BE2C (cell line): ENCODE data around the gene THRSP.
A peak's percentile ranks its signal among the peaks of the same experiment; 100 is the strongest.
"Not testable (repeated sequence)": the region's sequence is repeated elsewhere in the genome, so short reads cannot be mapped to it uniquely, and the experiment has no call there.

Source experiments
- DNase-seq: peaks from one replicate; pipeline ENCODE4 v3.0.0-alpha.2; 2020
- H3K27me3 ChIP-seq: fragments of 250-450 bp; sonication (Bioruptor Pico); 2 replicates; pipeline ENCODE4 v1.5.1; 2020; ENCODE audit warnings: mild to moderate bottlenecking
- H3K36me3 ChIP-seq: fragments of 250-450 bp; sonication (Bioruptor Pico); 2 replicates; pipeline ENCODE4 v1.5.1; 2020; ENCODE audit warnings: mild to moderate bottlenecking
- H3K4me1 ChIP-seq: fragments of 250-450 bp; sonication (Bioruptor Pico); 2 replicates; pipeline ENCODE4 v1.5.1; 2020
- H3K4me3 ChIP-seq: 2 replicates; pipeline ENCODE4 v1.5.1; 2011; ENCODE audit warnings: low read depth, low read length
- H3K9me3 ChIP-seq: fragments of 250-450 bp; sonication (Bioruptor Pico); 2 replicates; pipeline ENCODE4 v1.5.1; 2020
- CTCF ChIP-seq: IDR thresholded peaks from 2 replicates; pipeline ENCODE4 v1.5.1; 2012; ENCODE audit warnings: mild to moderate bottlenecking, low read depth, low read length

Gene THRSP

GRCh38 chr11:78022397-78023396, 41.0 kb upstream of the THRSP start, which contains the start of gene KCTD14:
TSS of gene KCTD14 (minus strand) at chr11:78023276. CDS start at chr11:78023249, 27 bp downstream.
- Histone ChIP-seq H3K4me3 (no peak within 1 kb of the TSS), H3K27me3 (no peaks in the 10 kb centered on the region), H3K36me3 (no peaks in the 10 kb centered on the region), H3K4me1 (no peaks in the 10 kb centered on the region), H3K9me3 (no peaks in the 10 kb centered on the region)
- TF ChIP-seq CTCF: no peak
- no peak for DNase-seq

DNA sequence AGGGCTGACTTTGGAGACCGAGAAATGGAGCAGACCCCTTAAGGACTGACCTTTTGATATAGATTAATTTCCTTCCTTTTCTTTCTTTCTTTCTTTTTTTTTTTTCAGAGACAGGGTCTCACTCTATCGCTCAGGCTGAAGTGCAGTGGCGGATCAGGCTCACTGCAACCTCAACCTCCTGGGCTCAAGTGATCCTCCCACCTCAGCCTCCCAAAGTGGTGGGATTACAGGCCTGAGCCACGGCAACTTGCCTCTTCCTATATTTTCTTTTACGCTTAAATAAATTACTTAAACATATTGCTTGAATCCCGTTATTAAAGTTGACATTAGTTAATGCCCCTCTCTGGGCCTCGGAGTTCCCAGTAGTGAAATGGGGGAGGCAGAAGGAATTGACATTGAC, 40.2 kb upstream of the THRSP start:
- no peak overlapping the region for H3K4me3 ChIP-seq
- no peaks in the 10 kb centered on the region for H3K36me3 ChIP-seq
- H3K4me1 ChIP-seq: no peaks in the 10 kb centered on the region
- H3K9me3 ChIP-seq: no peaks in the 10 kb centered on the region
- H3K27me3 ChIP-seq: no peaks in the 10 kb centered on the region
- DNase-seq: no peak
- no peak for TF ChIP-seq CTCF

GRCh38 chr11:78025378-78025777, 38.3 kb upstream of the THRSP start:
- no peaks in the 10 kb centered on the region for H3K9me3 ChIP-seq
- peaks cover 5% of the 10 kb centered on the region for H3K4me1 ChIP-seq
- no peak for DNase-seq
- no peaks in the 10 kb centered on the region for H3K36me3 ChIP-seq
- no peaks in the 10 kb centered on the region for H3K27me3 ChIP-seq
- no peak for TF ChIP-seq CTCF
- H3K4me3 ChIP-seq: no peak overlapping the region

- no peak for DNase-seq
- no peaks in the 10 kb centered on the region for H3K9me3 ChIP-seq
- no peaks in the 10 kb centered on the region for H3K36me3 ChIP-seq
- TF ChIP-seq CTCF: no peak
- peaks cover 22% of the 10 kb centered on the region for H3K4me1 ChIP-seq
- H3K27me3 ChIP-seq: no peaks in the 10 kb centered on the region
- no peak overlapping the region for H3K4me3 ChIP-seq
These were observed 35.9 kb upstream of the THRSP start for GRCh38 chr11:78027759-78028158.

GRCh38 chr11:78028423-78028822, 35.2 kb upstream of the THRSP start:
- not testable (repeated sequence) for H3K36me3 ChIP-seq, H3K4me3 ChIP-seq, H3K27me3 ChIP-seq, H3K9me3 ChIP-seq, DNase-seq
- H3K4me1 ChIP-seq: peaks cover 22% of the 10 kb centered on the region

DNA sequence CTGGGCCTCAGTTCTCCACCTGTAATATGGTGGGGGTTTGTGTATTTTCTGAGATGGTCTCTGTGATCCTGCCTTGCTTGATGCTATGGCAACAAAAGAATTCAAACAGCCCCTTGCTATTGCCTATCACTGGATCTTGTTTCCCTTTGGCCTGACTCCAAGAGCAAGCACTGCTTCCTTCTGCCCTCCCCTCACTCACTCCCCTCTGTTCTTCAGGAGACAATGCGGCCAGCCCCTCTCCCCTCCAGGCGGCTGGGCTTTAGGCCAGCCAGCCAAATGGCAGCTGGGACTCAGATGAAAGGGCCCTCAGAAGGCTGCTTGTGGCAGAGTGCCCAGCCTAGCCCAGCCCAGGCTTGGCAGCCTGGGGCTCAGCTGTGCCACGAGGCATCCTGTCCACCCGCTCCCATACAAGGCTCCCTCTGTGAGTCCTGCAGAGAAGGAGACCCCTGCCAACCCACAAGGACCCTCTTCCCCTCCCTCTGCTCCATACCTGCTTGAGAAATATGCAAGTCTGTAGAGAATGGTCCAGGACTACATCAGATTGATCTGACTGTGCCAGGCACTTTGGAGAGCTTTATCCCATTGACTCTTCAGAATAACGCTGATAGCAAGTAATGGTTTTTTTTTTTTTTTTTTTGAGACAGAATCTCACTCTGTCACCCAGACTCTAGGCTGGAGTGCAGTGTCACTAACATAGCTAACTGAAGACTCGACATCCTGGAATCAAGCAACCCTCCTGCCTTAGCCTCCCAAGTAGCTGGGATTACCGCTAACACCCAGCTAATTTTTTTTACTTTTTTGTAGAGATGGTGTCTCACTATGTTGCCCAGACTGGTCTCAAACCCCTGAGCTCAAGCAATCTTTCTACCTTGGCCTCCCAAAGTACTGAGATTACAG, 33.0 kb upstream of the THRSP start:
- no peaks in the 10 kb centered on the region for H3K9me3 ChIP-seq
- H3K36me3 ChIP-seq: no peaks in the 10 kb centered on the region
- H3K4me1 ChIP-seq: peaks cover 22% of the 10 kb centered on the region
- H3K4me3 ChIP-seq: peak overlapping the region; percentile 26
- H3K27me3 ChIP-seq: no peaks in the 10 kb centered on the region
- peak; percentile 95 for DNase-seq
- no peak; the same call in 1 of the 2 replicates for TF ChIP-seq CTCF
